LNCAP (cell line): ENCODE measurements around the gene CHFR.
A peak's percentile ranks its signal among the peaks of the same experiment; 100 is the strongest.

Source experiments
- TF ChIP-seq, protein P1 (sequence below): fragments of 450-650 bp; IDR thresholded peaks from 2 replicates; pipeline ENCODE4 v1.5.1; 2017; ENCODE audit warnings: mild to moderate bottlenecking

The CHFR gene

DNA sequence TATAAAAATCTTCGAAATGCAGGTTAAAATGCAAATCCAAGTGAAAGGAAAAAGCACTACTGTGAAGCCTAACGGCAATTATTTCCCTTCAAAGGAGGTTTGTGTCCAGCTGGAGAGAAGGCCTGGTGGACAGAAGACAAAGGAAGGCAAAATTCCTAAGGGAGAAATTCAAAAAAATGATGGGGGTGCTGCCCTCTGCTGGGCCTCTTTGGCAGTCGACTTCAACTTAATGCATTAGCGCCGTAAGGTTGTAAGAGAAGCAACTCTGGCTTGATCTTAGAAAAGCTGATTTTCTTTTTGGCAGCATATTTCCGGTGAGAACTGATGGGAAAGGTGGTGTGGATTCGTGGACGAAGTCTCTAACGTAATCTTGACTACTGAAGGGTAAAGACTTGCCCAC, 34.3 kb upstream of the CHFR start:
- TF ChIP-seq, protein P1, sequence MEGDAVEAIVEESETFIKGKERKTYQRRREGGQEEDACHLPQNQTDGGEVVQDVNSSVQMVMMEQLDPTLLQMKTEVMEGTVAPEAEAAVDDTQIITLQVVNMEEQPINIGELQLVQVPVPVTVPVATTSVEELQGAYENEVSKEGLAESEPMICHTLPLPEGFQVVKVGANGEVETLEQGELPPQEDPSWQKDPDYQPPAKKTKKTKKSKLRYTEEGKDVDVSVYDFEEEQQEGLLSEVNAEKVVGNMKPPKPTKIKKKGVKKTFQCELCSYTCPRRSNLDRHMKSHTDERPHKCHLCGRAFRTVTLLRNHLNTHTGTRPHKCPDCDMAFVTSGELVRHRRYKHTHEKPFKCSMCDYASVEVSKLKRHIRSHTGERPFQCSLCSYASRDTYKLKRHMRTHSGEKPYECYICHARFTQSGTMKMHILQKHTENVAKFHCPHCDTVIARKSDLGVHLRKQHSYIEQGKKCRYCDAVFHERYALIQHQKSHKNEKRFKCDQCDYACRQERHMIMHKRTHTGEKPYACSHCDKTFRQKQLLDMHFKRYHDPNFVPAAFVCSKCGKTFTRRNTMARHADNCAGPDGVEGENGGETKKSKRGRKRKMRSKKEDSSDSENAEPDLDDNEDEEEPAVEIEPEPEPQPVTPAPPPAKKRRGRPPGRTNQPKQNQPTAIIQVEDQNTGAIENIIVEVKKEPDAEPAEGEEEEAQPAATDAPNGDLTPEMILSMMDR, result peak; percentile 13; the same call in 1 of the 2 replicates

DNA sequence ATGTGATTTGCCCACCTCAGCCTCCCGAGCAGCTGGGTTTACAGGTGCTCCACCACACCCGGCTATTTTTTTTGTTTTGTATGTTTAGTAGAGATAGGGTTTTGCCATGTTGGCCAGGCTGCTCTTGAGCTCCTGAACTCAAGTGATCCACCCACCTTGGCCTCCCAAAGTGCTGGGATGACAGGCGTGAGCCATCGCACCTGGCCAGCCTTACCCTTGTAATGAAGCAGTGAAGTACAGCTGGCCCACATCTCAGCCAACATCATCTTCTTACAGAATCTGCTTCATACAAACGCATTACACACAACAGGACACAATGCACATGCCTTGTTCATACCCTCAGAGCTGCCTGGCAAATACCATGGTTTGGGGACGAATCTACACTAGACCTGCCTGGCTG, 31.3 kb upstream of the CHFR start:
- TF ChIP-seq, protein P1, result no peak

DNA sequence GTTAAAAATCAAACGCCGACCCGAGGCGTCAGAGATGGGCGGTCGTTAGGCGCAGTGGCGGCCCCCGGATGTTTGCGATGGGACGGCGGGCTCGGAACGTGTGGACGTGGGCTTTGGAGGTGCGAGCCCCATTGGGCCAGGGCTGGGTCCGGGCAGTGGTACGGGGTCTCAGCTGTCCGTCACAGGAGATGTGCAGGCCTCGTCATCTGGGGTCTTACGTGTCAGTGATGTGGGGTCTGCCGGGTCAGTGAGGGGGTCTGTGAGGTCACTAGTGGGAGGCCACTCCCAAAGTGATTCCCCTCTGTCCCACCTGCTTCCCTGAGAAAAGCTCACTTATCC, 21.6 kb upstream of the CHFR start:
- TF ChIP-seq, protein P1, result no peak

DNA sequence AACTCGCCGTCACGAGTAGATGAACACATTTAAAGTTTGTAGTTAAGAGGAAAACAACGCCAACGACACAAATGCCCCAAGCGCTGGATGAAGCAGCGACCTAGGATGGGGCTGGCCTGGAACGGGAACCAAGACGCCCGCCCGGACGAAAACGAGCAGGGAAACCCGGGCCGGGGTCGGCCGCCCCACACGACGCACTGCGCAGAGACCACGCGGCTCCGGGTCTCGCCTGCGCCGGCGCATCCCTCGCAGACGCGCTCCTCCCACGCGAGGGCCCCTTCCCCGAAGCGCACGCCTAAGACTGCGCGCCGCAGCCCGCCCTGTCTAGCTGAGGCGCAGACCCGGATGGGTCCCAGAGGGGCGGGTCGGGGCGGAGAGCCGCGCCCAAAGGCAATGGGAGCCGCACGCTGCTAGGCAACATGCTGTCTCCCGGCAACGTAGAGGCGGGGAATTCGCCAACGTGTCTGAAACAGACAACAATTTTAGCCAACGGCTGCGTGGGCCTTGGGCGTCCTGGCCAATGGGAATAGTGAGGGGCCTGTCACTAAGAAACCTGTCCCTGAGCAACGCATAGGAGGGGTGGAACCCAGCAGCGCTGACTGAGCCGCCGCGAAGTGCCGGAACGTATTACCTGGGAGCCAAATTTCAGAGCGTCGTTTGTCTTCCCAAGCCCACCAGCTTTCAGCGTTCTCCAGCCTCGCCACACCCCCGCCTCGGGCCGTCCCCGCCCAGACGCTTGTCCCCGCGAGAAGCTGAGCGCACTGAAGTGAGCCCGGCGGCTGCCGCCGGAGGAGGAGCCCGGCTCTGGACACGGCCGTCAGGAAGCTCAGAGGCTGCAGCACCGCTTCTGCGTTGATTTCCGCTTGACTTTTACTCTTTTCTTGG, 21.0 kb upstream of the CHFR start:
- TF ChIP-seq, protein P1, result no peak

DNA sequence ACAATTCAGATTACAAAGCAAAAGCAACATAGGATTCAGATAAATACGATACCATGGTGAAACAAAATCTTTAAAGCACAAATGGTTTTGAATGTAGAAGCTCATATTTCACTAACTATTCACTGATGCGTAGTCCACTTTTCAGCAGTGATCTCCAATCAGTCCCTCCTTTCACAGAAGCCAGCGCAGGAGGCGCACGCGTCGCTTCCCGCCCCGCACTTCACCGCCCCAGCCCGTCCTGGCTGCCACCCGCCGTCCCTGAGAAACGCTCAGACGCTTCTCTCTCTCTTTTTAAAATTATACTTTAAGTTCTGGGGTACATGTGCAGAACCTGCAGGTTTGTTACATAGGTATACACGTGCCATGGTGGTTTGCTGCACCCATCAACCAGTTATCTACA, 19.8 kb upstream of the CHFR start:
- TF ChIP-seq, protein P1, result no peak

DNA sequence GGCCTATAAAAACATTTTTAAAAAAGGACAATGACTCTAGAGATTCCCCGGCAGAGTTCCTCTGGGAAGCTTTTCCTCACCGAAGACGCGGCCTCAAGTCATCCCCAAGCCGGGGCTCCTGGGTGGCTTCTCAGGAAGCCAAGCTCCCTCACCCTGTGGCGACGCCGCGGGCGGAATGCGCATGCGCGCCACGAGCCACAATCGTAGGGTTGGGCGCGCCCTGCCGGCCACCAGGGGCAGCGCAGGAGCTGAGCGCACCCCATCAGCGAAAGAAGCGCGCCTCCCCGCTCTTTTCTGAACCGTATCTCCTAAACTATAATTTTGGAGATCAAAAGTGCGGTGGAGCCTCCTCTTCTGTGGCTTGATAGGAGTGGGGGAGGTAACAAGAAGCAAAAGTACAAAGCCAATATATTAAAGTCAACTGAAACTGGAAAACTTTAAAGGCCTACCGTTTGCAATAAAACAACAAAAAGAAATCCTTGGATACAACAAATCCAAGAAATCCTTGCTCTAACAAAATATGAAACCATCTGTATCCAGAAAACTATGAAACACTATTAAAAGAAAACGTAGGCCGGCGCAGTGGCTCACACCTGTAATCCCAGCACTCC, 17.4 kb upstream of the CHFR start:
- TF ChIP-seq, protein P1, result peak; percentile 40

DNA sequence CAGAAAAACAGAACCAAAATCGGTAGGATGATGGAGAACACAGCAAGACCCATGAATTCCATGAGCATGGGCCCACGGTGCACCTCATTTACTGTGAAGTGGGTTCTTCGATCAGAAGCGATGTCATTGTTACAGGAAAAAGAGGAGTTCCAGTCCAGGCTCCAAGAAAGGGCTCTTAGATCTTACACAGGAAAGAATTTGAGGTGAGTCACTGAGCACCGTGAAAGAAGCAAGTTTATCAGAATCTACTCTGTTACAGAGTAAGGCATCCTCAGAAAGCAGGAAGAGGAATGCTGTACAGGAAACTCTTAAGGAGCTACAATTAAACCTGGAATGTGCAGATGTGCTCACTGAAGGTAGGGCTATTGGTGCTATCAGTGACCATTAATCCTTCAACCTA, 11.6 kb upstream of the CHFR start:
- TF ChIP-seq, protein P1, result no peak
